ENCODE data around the gene CFAP161.

Gene CFAP161

DNA sequence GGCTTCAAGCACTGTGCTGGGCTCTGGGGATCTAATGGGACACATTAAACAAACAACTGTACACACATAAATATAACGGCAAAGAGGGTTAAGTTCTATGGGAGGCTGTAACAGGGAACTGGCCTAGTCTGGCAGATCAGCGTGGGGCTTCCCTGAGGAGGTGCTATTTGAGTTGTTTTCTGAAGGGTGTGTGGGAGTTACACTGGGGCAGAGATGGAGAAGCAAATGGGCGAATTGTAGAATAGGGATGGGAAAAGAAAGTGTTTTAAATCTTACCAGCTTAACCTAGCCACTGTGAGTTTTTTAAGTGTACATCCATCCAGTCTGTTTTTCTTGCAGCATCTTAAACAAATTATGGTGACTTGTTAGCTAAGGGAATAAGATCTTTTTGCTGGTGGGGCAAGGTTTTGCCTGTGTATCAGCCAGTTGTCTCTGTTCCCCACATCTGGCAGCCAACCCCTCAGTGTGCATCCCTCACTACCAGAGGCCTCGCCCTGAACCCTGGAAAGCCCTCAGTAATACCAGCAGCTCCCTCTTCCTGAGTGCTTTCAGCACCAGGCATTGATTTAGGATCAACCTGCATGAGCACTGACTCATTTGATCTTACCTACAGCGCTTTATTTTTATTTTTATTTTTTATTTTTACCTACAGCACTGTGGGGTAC, 51.7 kb downstream of the CFAP161 start:
- no peak for DNase-seq

DNA sequence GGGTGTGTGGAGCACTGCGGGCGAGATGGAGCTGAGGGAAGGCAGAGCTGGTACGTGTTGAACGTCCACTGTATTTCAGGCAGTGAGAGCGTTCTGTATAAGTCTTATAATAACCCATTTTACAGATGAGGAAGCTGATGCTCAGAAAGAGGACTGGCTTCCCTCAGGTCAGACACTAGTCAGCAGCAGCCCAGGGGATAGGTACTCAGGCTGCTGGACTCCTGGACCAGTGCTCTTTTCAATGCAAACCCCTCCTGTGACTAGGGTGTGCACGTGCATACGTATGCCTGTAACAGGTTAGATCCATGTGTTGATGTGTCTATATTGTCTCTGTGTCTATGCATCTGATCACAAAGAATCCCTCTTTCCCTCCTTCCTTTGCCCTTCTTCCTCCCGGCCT, 54.3 kb downstream of the CFAP161 start:
- DNase-seq = no peak

DNA sequence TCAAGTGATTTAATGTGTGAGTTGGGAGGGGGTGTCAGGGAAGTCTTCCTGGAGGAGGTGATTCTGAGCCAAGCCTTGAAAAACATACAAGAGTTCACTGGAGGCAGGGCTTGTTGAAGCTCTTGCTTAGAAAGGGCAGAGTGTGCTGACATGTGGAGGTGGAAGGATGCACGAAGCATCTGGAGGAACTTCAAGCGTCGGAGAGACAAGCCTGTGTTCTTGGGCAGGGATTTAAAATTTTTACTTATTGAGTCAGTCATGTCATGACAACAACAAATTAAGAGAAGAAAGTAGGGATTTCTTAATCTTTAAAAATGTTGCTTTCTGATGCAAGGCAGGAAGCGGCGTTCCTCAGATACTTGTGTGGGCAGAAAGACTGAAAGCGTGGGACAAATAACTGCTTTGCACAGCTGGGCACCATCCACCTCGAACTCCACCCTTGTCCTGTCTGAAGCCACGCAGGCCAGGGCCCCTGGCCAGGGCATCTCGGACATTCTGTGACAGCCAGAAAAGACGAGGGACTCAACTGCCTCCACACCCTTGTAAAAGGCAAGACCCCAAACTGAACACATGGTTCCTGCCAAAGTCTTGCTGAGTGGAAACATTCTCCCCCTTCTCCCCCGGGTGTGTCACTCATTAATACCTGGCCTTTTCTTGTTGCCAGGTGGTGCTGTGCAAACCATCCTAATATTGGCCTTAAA, 55.7 kb downstream of the CFAP161 start:
- no peak for DNase-seq

DNA sequence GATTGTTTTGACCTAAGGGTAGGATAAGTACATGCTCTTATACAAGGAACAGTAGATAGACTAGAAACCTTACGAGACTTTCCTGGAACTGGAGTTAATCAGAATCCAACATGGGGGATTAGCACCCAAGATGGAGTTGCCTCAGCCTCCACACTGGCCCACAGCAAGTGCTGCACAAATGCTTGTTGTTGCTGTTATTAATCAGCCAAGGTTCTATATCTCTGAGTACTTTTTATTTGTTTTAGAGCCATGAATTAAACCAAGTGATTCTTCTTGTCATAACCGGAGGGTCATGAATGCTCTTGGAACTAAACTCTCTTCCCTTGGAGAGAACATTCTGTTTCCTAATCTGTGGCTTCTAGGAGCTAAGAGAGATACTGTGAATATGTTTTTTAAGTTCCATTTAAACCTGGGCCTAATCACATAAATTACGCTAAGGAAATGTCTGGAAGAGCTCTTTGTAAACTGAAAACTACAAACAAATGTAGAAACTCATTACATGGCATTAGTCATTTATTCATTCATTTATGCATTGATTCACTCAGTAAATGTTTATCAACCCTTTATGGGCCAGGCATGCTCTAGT, 56.9 kb downstream of the CFAP161 start:
- DNase-seq = no peak

DNA sequence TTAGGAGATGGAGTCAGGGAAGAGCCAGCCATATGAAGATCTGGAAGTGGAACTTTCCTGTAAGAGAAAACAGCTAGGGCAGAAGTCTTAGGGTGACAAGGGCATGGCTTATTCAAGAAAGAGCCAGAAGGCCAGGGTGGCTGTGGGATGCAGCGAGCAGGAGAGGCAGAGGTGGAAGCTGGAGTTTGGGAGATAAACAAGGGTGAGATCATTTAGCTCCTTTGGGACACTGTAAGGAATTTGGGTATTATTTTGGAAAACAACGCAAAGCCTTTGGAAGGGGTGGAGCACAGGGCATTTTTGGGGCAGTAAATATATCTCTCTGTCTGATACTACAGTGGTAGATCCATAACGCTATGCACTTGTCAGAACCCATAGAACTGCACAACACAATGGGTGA, 57.6 kb downstream of the CFAP161 start:
- no peak for DNase-seq

DNA sequence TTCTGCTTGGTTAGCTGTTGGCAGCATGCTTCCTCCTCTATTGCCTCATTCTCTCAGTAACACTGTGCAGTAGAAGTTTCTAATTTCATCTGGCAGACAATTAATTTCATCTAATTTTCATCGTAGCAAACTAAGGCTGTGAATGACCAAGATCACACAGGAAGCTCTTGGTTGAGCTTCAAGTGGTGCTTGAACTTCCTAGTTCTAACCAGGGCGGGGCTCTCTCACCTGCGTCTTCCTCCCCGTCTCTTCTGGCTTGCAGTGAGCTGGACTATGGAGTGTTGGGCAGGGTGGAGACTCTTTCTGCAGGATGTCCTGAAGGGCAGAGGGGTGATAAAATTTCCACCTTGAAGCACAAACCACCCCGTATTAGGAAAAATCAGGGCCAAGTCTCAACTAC, 60.7 kb downstream of the CFAP161 start:
- no peak for DNase-seq

DNA sequence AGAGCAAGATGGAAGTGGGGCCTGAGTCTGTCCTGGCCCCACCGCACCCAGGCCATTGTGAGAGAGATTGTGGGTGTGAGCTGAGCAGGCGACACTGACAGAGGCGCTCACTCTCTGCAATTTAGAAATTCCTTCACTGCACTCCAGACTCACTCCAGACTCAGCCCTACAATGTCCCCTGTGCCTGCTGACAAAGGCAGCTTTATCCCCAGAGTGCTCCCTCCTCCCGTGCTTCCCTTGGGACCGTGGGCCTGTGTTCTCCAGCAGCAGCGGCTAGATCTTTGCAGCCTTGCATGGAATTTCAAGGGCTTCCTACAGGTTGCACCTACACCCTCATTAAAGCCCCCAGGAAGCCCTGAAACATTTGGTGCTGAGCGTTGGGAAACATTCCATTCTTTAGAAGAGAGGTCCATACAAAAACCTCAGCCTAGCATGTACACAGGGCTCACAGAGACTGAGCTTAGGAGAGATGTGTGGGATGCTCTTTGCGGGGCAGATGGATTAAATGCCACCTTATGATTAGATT, 61.3 kb downstream of the CFAP161 start:
- DNase-seq = no peak

DNA sequence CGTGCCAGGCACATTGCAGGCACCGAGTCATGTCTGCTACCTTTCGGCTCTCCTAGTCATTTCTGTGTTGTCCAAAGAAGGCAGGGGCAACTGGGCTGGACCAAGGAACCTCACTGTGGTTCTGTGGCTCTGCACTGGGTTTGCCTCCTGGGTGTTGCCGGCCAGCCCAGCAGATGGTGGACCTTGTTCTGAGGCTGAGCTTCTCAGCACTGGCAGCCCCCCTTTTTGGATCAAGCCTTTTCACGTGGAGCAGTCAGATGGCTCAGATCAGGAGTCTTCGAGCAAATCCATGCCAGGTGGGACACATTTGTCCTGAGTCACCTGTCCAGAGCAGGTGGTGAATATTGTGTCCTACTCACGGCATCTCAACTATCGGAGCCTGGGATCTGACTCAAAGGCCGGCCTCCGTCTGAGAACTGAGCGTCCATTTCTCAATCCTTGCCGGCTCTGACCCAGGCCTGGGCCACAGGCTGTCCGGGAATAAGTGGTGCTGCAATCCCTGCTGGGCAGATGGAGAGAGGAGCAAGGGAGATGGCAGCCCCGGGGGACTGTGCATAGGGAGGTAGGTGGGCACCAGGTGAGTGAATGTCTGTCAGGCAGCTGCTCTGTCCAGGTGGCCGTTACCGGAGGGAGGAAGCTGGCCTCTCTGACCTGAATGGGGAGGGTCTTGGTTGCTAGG, 62.6 kb downstream of the CFAP161 start, which contains the start of gene IL16:
TSS of gene IL16 (plus strand) at position 304 of the 679 bp plus-strand sequence. CDS start 28,521 bp downstream, outside the sequence.
- no peak for DNase-seq

DNA sequence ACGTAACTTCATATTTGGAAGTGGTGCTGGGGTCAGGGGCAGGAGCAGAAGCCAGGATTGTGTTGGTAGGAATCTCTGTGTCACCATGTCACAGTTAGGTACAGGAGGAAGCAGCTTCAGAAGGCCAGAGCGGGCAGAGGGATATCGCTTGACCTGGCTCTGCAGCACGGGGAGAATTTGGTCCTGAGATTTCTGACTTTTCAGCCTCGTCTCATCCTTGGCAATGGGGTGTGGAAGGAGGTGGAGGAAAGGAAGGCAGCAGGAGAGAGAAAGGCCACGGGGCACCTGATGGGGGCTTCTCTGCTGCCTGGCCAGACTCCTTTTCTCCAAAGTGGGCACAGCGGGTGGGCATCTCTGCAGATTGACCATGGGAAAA, 63.2 kb downstream of the CFAP161 start:
- DNase-seq = no peak

DNA sequence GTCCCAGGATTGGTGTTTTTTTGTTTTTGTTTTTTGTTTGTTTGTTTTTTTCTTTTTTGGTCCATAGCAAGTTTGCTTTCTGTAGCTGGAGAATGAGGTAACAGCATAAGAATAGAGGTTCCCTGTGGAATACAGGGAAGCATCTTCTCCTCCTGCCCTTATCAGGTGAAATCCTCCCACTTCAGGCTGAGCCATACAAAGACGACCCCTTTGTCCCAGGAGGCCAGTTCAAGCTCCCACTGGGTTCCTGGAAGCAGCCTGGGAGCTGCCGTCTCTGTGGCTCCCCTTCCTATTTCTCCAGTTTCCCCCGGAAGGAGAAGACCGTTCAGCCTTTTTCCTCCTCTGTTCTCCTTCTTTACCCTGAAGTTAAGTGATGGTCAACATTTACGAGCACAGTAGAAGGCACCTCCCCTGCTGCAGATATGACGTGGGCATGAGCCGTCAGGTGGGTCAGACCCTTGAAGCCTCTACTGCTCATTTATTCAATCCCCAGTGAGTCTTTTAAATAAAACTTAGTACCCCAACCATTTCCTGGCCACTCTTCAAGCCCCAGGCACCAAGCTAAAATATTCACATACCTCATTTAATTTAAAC, 63.7 kb downstream of the CFAP161 start:
- no peak for DNase-seq
